Suppressor macrophage (primary cell): ENCODE results near the gene DUSP9.

Experiments used
- DNase-seq, 4 experiments: peaks; one replicate each; pipeline ENCODE4 v3.0.0-alpha.2; 2020 to 2022

The DUSP9 gene

GRCh38 chrX:153649178-153649914, 2.3 kb downstream of the DUSP9 start:
- peak; percentile 40 to 78 (median 61) for DNase-seq

GRCh38 chrX:153649915-153650782, 3.1 kb downstream of the DUSP9 start:
- DNase-seq: no peak

GRCh38 chrX:153650959-153651358, 4.0 kb downstream of the DUSP9 start:
- DNase-seq: no peak

- peak in 3 of 4 experiments; percentile 9 to 32 (median 27) for DNase-seq
Measured at GRCh38 chrX:153651540-153652079, 4.6 kb downstream of the DUSP9 start.

DNA sequence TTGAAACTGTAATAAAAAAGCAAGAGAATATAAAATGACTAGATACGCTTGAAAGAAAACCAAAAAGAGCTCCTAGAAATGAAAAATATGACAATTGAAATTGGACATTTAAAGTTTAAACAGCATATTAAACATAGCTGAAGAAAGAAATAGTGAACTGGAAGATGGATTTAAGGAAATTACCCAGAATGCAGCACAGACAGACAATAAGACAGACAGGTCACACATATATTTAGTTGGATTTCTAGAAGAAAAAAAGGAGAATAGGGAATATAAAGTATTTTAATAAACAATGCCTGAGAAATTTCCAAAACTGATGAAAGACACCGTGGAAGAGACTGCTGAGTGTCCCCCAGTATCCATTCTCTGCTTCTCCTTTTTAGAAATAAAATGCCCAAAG, 6.6 kb downstream of the DUSP9 start:
- no peak for DNase-seq

GRCh38 chrX:153657161-153657560, 10.2 kb downstream of the DUSP9 start:
- no peak for DNase-seq

- DNase-seq: no peak
Measured at GRCh38 chrX:153659268-153659667, 12.3 kb downstream of the DUSP9 start.

DNA sequence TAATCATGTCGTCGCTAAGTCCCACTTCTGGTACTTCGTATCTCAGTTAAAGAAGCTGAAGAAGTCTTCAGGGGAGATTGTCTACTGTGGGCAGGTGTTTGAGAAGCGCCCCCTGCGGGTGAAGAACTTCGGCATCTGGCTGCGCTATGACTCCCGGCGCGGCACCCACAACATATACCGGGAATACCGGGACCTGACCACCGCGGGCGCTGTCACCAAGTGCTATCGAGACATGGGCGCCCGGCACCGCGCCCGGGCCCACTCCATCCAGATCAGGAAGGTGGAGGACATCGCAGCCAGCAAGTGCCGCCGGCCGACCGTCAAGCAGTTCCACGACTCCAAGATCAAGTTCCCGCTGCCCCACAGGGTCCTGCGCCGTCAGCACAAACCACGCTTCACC, 15.3 kb downstream of the DUSP9 start:
- DNase-seq: peak; percentile 34 to 69 (median 52)

- DNase-seq: no peak
Measured at GRCh38 chrX:153665726-153666306, 18.8 kb downstream of the DUSP9 start.

- no peak for DNase-seq
Measured at GRCh38 chrX:153667281-153667955, 20.4 kb downstream of the DUSP9 start.

DNA sequence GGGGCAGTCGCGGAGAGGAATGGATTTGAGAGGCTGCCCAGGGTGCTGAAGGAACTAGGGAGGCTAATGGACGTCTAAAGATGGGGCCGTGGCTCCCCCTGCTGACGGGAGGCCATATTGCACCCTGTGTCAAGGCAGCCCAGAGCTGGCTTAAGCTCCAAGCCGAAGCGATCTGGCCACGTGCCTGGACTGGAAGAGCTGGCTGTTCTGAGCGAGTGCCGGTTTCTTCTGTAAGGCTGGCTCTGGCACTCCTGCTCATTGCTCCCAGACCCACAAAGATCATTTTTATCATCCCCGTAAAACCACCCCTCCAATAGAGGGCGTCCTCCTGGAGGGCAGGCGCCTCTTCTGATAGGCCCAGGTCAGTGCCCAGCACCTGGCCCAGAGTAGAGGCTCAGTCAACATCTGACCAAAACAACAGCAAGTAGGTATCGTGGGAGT, 21.0 kb downstream of the DUSP9 start:
- DNase-seq: peak; percentile 79 to 90 (median 86)

DNA sequence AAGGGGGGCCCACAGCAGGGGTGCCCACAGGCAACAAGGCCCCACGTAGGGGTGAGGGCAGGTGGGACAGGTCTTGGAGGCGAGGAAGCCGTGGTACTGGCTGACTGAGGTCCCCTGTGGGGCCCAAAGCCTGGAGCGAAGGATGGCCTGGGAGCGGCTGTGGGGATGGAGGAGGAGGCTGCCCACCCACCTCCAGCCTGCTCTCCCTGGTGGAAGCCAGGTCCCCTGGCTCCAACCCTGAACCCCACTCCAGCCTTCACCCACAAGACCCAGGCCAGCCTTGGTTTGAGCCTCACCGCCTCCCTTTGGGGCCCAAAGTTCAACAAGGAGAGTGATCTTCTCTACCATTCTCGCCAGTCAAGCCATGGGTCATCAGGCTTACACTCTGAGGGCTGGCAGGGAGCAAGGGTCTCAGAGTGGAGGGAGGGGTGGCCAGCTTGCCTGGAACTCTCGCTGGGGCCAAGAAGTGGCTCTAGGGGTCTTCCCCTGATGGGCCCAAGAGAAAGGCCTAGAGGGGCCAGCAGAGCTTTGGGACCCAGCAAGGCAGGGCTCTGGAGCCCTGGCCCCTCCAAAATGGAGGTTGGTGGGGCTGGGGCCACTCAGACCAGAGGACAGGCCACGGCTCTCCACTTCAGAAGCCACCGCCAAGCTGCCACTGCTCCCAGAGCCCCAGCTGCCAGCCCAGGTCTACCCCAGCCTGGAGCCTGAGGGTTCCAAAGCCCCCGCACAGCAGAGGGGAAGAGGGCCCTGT, 21.6 kb downstream of the DUSP9 start:
- no peak for DNase-seq

GRCh38 chrX:153669174-153669890, 22.3 kb downstream of the DUSP9 start:
- DNase-seq: peak; percentile 31 to 60 (median 46)

DNA sequence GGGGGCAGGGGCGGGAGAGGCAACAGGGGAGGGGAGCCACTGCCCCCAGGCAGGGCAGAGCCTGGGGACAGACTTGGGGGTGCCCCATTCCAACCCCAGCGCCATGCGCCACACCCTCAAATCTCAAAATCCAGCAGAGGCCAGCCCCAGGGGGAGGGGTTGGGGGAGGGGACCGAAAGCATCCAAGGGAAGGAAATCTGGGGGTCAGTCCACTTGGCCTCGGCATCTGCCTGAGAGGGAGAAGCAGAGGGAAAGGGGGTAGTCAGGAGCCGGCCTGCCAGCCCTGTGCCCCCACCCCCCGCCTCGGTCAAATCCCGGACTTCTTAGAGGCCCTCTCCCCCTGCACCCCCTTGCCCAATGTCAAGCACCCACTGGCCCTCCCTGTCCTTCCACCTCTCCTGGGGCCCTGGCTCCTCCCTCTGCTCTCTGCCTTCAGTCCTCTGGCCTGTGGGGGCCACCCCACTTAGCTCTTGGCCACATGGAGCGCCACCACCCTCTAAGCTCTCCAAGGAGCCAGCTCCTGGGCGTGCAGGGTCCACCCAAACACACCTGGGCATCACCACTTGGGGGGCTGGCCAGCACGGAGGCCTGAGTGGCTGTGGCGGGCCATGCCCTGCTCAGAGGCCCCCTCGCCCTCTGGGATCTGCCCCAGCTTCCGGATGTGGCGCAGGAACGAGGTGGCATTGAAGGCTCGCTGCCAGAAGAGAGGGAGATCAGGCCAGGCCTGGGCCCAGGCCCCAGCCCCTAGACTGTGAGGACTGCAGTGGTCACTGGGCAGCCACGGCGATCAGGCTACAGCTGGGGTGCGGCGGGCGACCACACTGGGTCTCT, 23.1 kb downstream of the DUSP9 start:
- DNase-seq: no peak

GRCh38 chrX:153670748-153671588, 24.0 kb downstream of the DUSP9 start:
- no peak for DNase-seq

- DNase-seq: no peak
Measured at GRCh38 chrX:153671589-153672530, 24.9 kb downstream of the DUSP9 start.

DNA sequence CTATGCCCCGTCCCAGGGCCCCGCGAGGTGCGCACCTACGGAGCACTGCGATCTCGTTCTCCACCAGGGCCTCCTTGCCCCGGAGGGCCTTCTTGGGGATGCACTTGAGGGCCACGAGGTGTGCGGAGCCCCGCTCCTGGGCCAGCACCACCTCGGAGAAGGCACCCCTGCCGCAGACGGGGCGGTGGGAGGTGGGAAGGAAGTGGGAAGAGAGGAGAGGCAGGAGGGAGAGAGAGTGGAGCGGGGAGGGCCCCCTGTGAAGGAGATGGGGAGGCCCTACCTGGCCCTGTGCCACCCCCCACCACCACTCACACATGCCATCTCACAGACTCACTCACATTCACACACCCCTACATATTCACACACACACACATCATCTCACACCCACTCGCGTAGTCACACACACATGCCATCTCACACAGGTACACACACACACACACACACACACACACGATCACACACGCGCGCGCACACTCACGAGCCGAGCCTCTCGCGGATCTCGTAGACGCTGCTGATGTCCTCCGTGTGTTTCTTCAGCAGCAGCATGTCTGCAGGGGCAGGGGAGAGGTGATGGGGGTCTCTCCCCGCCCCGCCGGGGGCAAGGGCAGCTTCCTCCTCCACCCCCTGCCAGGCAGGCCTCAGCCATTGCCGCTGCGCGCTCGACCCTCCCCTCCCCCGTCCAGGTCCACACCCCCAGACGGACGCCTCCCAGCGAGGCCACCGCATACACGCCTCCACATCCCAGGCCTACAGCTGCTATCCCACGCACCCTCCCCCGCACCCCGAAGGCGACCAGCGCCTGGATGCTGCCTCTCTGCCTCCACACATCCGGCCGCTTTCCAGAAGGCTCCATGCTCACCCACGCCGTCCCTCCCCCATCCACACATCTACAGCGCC, 25.8 kb downstream of the DUSP9 start:
- no peak for DNase-seq
